PC-9 (cell line): ENCODE results near the gene NELL1. TPM values are rescaled to one million over a fixed set of nuclear protein-coding genes. Genes with fewer than 3 reads are reported as not detected.
"Not testable (repeated sequence)": the region's sequence is repeated elsewhere in the genome, so short reads cannot be mapped to it uniquely, and the experiment has no call there.

Experiments used
- BruUV-seq: library from RNA; stranded (reverse); fragments of 400-500 nt; replicated peaks from 2 replicates; lab custom pipeline; 2021; lab: Mats Ljungman, UMichigan
- CTCF ChIA-PET: fragments of 300-600 bp; sonication (Branson Sonifier 250); formaldehyde crosslinking; loops from one replicate; lab custom pipeline; 2022; ENCODE audit warnings: antibody characterized with exemption; lab: Charles Lee
- POLR2A ChIA-PET: fragments of 300-600 bp; sonication (Branson Sonifier 250); formaldehyde crosslinking; loops from one replicate; lab custom pipeline; 2022; ENCODE audit warnings: antibody characterized with exemption; ENCODE audit not compliant: unreplicated experiment; lab: Charles Lee
- DNase-seq, 2 experiments: peaks; one replicate each; pipeline versions ENCODE4 v3.0.0 to v3.0.0-alpha.2; 2015 to 2022; ENCODE audit warnings: mixed read lengths in 1 of 2
- H2AFZ ChIP-seq: fragments of 200-600 bp; sonication (generic); 2 replicates; pipeline ENCODE4 v1.8.1; 2017; ENCODE audit warnings: antibody characterized with exemption
- H3F3A ChIP-seq: fragments of 200-600 bp; sonication (generic); 2 replicates; pipeline ENCODE4 v1.8.1; 2017; ENCODE audit warnings: antibody characterized with exemption, mild to moderate bottlenecking, low read depth; ENCODE audit not compliant: insufficient read depth
- H3K27ac ChIP-seq: fragments of 200-600 bp; sonication (generic); 2 replicates; pipeline ENCODE4 v1.6.1; 2016; ENCODE audit warnings: mixed run types
- H3K27me3 ChIP-seq: fragments of 200-600 bp; sonication (generic); 2 replicates; pipeline ENCODE4 v1.6.1; 2016; ENCODE audit warnings: low read depth, mixed run types; ENCODE audit not compliant: insufficient read depth
- H3K36me3 ChIP-seq: fragments of 200-600 bp; sonication (generic); 2 replicates; pipeline ENCODE4 v1.6.1; 2016; ENCODE audit warnings: low read depth, mixed run types
- H3K4me1 ChIP-seq: fragments of 200-600 bp; sonication (generic); replicated peaks from 2 replicates; pipeline ENCODE4 v1.6.1; 2016; ENCODE audit warnings: mixed run types; ENCODE audit not compliant: insufficient read depth
- H3K4me2 ChIP-seq: fragments of 200-600 bp; sonication (generic); 2 replicates; pipeline ENCODE4 v1.6.1; 2017; ENCODE audit warnings: mixed run types
- H3K4me3 ChIP-seq: fragments of 200-600 bp; sonication (generic); 2 replicates; pipeline ENCODE4 v1.6.1; 2016; ENCODE audit warnings: mixed run types
- H3K79me2 ChIP-seq: fragments of 200-600 bp; sonication (generic); 2 replicates; pipeline ENCODE4 v1.6.1; 2017; ENCODE audit warnings: low read depth, mixed run types
- H3K9me2 ChIP-seq: fragments of 200-600 bp; sonication (generic); 2 replicates; pipeline ENCODE4 v1.8.1; 2017; ENCODE audit warnings: mild to moderate bottlenecking; ENCODE audit not compliant: insufficient read depth
- H3K9me3 ChIP-seq: fragments of 200-600 bp; sonication (generic); 2 replicates; pipeline ENCODE4 v1.8.1; 2016; ENCODE audit warnings: low read depth; ENCODE audit not compliant: insufficient read depth
- H4K20me1 ChIP-seq: fragments of 200-600 bp; sonication (generic); 2 replicates; pipeline ENCODE4 v1.8.1; 2017; ENCODE audit not compliant: insufficient read depth
- EZH2 ChIP-seq: fragments of 200-600 bp; sonication (generic); IDR thresholded peaks from 2 replicates; pipeline ENCODE4 v1.8.0; 2017; ENCODE audit warnings: antibody characterized with exemption, low read depth
- intact Hi-C: fragments of 100-400 bp; cut with micrococcal nuclease; formaldehyde crosslinking; loops from one replicate; pipeline ENCODE4 v1.10.0; 2022; ENCODE audit not compliant: unreplicated experiment
- total RNA-seq: library from RNA; stranded (reverse); gene quantifications from 2 replicates; pipeline ENCODE4 v1.2.3, GENCODE V29; 2021
- TF ChIP-seq, protein P1 (sequence below): fragments of 200-600 bp; sonication (generic); conservative IDR thresholded peaks from 2 replicates; pipeline ENCODE4 v1.6.1; 2017; ENCODE audit warnings: mixed run types, antibody characterized with exemption, mild to moderate bottlenecking, moderate library complexity

The NELL1 gene
- total RNA-seq, 1 experiment from 2014 or later = not detected

- Histone ChIP-seq H3K4me2 (no peak overlapping the region), H3K9me3 (no peaks in the 10 kb centered on the region), H3K27me3 (no peaks in the 10 kb centered on the region; the same call in 1 of the 2 replicates), H3F3A (no peaks in the 10 kb centered on the region), H3K4me3 (no peak overlapping the region), H4K20me1 (no peaks in the 10 kb centered on the region), H3K4me1 (no peaks in the 10 kb centered on the region), H3K9me2 (no peaks in the 10 kb centered on the region), H2AFZ (no peak overlapping the region), H3K79me2 (no peaks in the 10 kb centered on the region), H3K36me3 (no peaks in the 10 kb centered on the region), H3K27ac (no peak overlapping the region)
- POLR2A ChIA-PET = no interaction called here
- intact Hi-C loops = no loop called here
- no peak for TF ChIP-seq EZH2
- TF ChIP-seq, protein P1, sequence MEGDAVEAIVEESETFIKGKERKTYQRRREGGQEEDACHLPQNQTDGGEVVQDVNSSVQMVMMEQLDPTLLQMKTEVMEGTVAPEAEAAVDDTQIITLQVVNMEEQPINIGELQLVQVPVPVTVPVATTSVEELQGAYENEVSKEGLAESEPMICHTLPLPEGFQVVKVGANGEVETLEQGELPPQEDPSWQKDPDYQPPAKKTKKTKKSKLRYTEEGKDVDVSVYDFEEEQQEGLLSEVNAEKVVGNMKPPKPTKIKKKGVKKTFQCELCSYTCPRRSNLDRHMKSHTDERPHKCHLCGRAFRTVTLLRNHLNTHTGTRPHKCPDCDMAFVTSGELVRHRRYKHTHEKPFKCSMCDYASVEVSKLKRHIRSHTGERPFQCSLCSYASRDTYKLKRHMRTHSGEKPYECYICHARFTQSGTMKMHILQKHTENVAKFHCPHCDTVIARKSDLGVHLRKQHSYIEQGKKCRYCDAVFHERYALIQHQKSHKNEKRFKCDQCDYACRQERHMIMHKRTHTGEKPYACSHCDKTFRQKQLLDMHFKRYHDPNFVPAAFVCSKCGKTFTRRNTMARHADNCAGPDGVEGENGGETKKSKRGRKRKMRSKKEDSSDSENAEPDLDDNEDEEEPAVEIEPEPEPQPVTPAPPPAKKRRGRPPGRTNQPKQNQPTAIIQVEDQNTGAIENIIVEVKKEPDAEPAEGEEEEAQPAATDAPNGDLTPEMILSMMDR = no peak
- CTCF ChIA-PET = no interaction called here
- DNase-seq = no peak
- BruUV-seq = no TSS peak
Observed at GRCh38 chr11:20854215-20854955, 185.0 kb downstream of the NELL1 start.

GRCh38 chr11:20861322-20861721, 191.9 kb downstream of the NELL1 start:
- Histone ChIP-seq H3K4me3 (no peak overlapping the region), H3K4me2 (no peak overlapping the region), H3K36me3 (no peaks in the 10 kb centered on the region), H3F3A (no peaks in the 10 kb centered on the region), H3K27ac (no peak overlapping the region), H3K4me1 (no peaks in the 10 kb centered on the region), H3K9me3 (no peaks in the 10 kb centered on the region), H4K20me1 (no peaks in the 10 kb centered on the region), H3K9me2 (no peaks in the 10 kb centered on the region), H2AFZ (no peak overlapping the region), H3K79me2 (no peaks in the 10 kb centered on the region), H3K27me3 (peaks cover 16% of the 10 kb centered on the region)
- POLR2A ChIA-PET = no interaction called here
- no peak for TF ChIP-seq EZH2
- TF ChIP-seq, protein P1 = no peak
- no peak for DNase-seq
- CTCF ChIA-PET = no interaction called here
- intact Hi-C loops = no loop called here
- BruUV-seq = no TSS peak

GRCh38 chr11:20862263-20862662, 192.9 kb downstream of the NELL1 start:
- POLR2A ChIA-PET, DNase-seq, intact Hi-C loops, H3K4me2 ChIP-seq, H3K9me2 ChIP-seq, H3K4me1 ChIP-seq, H3K36me3 ChIP-seq, H3F3A ChIP-seq, H3K79me2 ChIP-seq, BruUV-seq, CTCF ChIA-PET, H3K4me3 ChIP-seq, H4K20me1 ChIP-seq, H3K9me3 ChIP-seq, H2AFZ ChIP-seq, H3K27ac ChIP-seq: not testable (repeated sequence)
- H3K27me3 ChIP-seq = peaks cover 16% of the 10 kb centered on the region; the same call in 1 of the 2 replicates
